ENCODE data around the gene GCLC.

DNA sequence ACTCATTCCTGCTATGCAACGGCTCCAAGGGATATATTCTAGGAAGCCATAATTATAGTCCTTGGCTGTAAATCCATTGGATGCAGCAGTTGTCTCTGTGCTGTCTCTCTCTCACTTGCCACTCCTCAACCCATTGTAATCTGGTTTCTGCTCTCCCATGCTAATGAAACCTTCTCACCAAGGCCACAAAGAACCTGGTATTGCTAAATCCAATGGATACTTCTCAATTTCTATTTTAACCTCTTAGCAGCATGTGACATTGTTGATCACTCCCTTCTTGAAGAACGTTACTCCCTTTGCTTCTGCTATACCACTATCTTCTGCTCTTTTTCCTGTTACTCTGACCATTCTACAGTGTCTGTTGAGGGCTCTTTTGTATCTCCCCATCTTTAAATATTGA, 39.8 kb upstream of the GCLC start:
- TF ChIP-seq ELF4 (IDR thresholded peaks at IDR 0.05) (no peak), FOXM1 (IDR thresholded peaks at IDR 0.05; ENCODE audit: borderline replicate concordance) (no peak), SUZ12 (IDR thresholded peaks at IDR 0.05) (no peak)
